Subcutaneous abdominal adipose tissue (tissue), 5 donors: ENCODE measurements around the gene ASXL1.
A peak's percentile ranks its signal among the peaks of the same experiment; 100 is the strongest.
"Not testable (repeated sequence)": the region's sequence is repeated elsewhere in the genome, so short reads cannot be mapped to it uniquely, and the experiment has no call there.

Experiments used
- H3K27ac ChIP-seq: one replicate; pipeline ENCODE4 v1.7.0; 2013; ENCODE audit warnings: low read depth, mild to moderate bottlenecking, inconsistent platforms, low read length, moderate library complexity
- H3K27me3 ChIP-seq, 5 donors: one replicate each; pipeline ENCODE4 v1.7.0; 2013; ENCODE audit warnings: low read length in 5 of 5, inconsistent platforms in 1 of 5; ENCODE audit not compliant: control insufficient read depth in 5 of 5, insufficient read depth in 4 of 5
- H3K36me3 ChIP-seq, 5 donors: one replicate each; pipeline ENCODE4 v1.7.0; 2013; ENCODE audit warnings: low read length in 5 of 5; ENCODE audit not compliant: control insufficient read depth in 5 of 5, insufficient read depth in 5 of 5
- H3K4me1 ChIP-seq, 5 donors: one replicate each; pipeline ENCODE4 v1.7.0; 2013; ENCODE audit warnings: low read length in 5 of 5, mild to moderate bottlenecking in 3 of 5, moderate library complexity in 1 of 5; ENCODE audit not compliant: control insufficient read depth in 5 of 5, insufficient read depth in 5 of 5
- H3K4me3 ChIP-seq, 5 donors: one replicate each; pipeline ENCODE4 v1.7.0; 2013; ENCODE audit warnings: low read length in 5 of 5, low read depth in 1 of 5
- H3K9ac ChIP-seq, 5 donors: one replicate each; pipeline ENCODE4 v1.7.0; 2013; ENCODE audit warnings: low read length in 5 of 5, mild to moderate bottlenecking in 4 of 5, moderate library complexity in 3 of 5
- H3K9me3 ChIP-seq, 5 donors: one replicate each; pipeline ENCODE4 v1.7.0; 2013; ENCODE audit warnings: low read length in 5 of 5; ENCODE audit not compliant: control insufficient read depth in 5 of 5
- donor health status: healthy.
- donor health status: healthy.
- donor health status: healthy.
- donor health status: healthy.
- donor health status: healthy.

The ASXL1 gene

DNA sequence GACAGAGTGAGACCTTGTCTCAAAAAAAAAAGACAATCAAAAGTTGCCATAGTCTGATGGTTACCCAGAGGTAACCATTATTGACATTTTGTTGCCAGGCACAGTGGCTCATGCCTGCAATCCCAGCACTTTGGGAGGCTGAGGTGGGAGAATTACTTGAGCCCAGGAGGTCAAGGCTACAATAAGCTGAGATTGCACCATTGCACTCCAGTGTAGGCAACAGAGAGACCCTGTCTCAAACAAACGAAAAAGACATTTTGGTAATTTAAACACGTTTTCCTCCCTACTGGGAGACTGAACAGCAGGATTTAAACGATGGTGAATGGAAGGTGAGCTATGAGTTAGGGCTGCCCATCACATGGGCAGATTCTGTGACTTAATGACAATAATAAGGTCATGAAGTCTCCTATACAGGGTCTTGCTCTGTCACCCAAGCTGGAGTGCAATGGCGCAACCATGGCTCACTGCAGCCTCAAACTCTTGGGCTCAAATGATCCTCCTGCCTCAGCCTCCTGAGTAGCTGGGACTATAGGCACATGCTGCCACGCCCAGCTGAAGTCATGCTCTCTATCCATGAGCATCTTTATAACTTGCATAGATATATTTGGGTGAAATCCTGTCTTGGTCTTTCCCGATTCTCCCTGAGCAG lies 4.2 kb upstream of the ASXL1 start:
- Histone ChIP-seq H3K9me3 (no peaks in the 10 kb centered on the region), H3K4me3 (no peak overlapping the region), H3K36me3 (no peaks in the 10 kb centered on the region), H3K27ac (no peak overlapping the region), H3K4me1 (peaks cover 0 to 16% (median 12%) of the 10 kb centered on the region in 5 donors), H3K27me3 (no peaks in the 10 kb centered on the region), H3K9ac (no peak overlapping the region)

DNA sequence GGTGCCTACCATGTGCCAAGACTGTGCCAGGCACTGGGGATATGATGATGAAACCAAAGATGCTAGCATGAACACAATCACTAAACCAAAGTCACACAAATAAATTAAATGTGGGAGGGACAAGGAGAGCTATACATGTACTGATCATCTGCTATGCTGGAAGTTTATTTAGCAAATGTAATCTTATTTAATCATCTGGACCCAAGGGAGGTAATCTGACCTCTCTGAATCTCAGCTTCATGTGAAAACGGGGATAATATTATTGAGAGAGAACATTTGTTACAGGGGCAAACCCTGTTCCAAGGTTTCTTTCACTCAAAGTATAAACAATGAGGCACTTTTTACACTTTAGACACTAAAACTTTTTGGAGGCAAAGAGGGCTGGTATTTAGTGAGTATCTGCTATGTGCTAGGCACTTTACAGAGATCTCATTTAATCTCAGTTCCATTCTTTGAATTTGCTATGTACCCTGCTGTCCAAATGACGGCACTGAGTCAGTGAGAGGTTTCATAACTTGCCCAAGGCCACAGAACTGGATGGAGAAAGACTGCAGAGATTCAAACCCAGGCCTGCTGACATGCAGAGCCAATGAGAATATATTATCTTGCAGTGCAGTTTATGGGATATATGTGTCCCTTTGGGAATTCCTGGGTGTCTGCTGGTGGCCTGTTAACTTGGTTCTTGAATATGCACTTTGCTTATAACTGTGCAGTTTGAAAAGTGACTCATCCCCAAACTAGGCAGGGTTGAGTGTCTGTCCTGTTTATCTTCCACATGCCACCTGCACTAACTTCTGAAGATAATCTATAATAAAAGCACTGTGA lies 3.3 kb upstream of the ASXL1 start:
- Histone ChIP-seq H3K27ac (no peak overlapping the region), H3K4me3 (no peak overlapping the region), H3K36me3 (no peaks in the 10 kb centered on the region)

DNA sequence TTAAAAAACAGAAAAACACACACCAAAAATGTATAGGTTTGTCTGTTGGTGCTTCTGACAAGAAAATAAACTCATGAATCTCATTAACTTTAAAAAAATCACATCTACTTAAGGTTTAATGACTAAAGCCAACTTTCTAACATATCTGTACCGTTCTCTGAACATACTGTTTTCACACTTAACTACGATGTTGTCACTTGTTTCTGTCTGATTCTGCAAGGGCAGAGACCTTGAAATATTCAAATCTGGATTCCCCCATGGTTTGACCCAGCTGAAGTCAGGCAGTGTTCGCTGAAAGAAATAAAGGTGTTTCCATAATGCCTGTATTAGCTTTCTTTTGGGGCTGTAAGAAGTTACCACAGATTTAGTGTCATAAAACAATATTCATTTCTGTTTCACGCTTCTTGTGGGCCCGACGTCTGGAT lies 2.7 kb upstream of the ASXL1 start:
- Histone ChIP-seq H3K9ac (no peak overlapping the region), H3K9me3 (no peaks in the 10 kb centered on the region), H3K27me3 (no peaks in the 10 kb centered on the region), H3K4me3 (no peak overlapping the region), H3K27ac (no peak overlapping the region), H3K36me3 (no peaks in the 10 kb centered on the region), H3K4me1 (peaks cover 2 to 29% (median 25%) of the 10 kb centered on the region in 5 donors)

More for the DNA sequence above, 3.3 kb upstream of the ASXL1 start:
- Histone ChIP-seq H3K9ac (no peak overlapping the region), H3K4me1 (peaks cover 0 to 23% (median 18%) of the 10 kb centered on the region in 5 donors), H3K9me3 (no peaks in the 10 kb centered on the region), H3K27me3 (no peaks in the 10 kb centered on the region)

DNA sequence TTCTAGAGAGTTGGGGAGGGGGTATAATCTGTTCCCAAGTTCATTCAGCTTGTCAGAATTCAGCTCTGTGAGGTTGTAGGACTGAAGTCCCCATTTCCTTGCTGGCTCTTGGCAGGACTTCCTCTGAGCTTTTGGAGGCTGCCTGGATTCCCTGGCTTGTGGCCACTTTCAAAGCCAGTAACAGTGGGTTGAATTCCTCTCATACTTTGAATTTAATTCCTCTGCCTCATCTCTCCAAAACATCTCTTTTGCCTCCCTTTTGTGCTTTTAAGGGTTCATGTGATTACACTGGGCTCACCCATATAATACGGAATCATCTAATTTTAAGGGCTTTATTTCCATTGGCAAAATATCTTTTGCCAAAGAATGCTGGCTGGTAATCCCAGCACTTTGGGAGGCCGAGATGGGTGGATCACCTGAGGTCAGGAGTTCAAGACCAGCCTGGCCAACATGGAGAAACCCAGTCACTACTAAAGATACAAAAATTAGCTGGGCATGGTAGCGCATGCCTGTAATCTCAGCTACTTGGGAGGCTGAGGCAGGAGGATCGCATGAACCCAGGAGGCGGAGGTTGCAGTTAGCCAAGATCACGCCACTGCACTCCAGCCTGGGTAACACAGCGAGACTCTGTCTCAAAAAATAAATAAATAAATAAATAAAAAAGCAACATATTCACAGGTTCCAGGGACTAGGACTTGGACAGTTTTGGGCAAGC lies 2.1 kb upstream of the ASXL1 start:
- not testable (repeated sequence) for H3K36me3 ChIP-seq, H3K27me3 ChIP-seq, H3K9me3 ChIP-seq
- Histone ChIP-seq H3K27ac (peak overlapping the region; percentile 90), H3K4me3 (peak overlapping the region in 1 of 5 donors; percentile 74), H3K4me1 (peaks cover 2 to 36% (median 29%) of the 10 kb centered on the region in 5 donors), H3K9ac (peak overlapping the region in 1 of 5 donors; percentile 99)

DNA sequence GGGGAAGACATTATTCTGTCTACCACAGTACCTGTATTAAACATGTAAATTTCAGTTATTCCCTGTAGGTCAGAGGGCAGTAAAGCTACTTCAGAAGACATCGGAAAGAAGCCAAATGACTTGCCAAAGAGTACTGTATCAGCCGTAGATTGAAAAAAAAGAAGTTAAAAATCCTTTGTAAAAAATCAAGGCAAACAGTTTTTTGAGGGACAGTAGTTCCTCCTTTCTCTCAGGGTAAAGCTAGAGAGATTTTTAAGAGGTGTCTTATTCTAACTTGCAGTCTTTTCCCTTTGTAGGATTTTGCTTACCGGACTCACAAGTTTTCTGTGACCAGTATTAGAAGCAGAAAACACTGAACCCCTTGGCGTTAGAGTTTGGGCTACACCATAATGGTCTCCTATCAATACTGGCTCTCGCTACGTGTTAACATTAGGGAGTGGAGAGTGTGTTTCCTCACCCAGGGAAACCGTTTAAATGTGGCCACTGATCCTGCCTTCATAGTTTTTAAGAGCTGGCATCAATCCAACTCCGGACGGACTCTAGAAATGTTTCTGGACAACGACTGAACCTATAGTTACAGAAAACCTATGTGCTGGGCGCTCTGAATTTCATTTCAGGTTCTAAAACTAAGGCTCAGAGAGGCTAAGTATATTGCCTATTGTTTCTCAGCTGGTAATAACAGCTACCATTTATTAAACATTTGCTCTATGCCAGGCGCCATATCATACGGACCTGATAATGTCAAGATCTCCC lies 1.3 kb upstream of the ASXL1 start:
- H3K4me3 ChIP-seq = peak overlapping the region; percentile 74 to 90 (median 85)
- H3K27ac ChIP-seq = peak overlapping the region; percentile 90
- no peaks in the 10 kb centered on the region for H3K27me3 ChIP-seq
- H3K4me1 ChIP-seq = peaks cover 2 to 40% (median 30%) of the 10 kb centered on the region in 5 donors
- peak overlapping the region; percentile 42 to 99 (median 92) for H3K9ac ChIP-seq
- H3K36me3 ChIP-seq = no peaks in the 10 kb centered on the region
- no peaks in the 10 kb centered on the region for H3K9me3 ChIP-seq

DNA sequence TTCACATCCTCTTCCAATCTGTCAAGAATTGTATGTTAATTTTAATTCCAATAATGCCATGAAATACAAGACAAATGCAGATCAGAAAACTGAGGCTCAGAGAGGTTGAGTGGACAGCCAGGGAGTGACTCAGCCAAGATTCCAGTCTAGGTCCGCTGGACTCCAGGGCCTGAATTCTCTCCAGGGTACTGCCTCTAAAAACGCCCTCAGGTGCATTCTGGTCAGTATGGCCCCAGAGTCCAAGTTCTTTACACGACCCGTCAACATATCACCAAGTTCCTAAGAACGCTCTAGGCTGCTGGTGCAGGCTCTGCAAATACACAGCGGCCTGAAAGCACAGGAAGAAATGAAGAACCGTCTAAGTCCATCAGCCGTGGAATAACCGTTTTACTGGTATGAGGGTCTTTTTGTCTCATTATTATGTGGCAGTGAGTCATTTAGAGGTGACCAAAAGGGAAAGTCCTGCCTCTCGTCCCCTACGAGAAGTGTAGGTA lies 709 bp upstream of the ASXL1 start:
- H3K9me3 ChIP-seq = no peaks in the 10 kb centered on the region
- peak overlapping the region; percentile 42 to 99 (median 92) for H3K9ac ChIP-seq
- H3K27me3 ChIP-seq = no peaks in the 10 kb centered on the region
- H3K36me3 ChIP-seq = no peaks in the 10 kb centered on the region
- peak overlapping the region; percentile 74 to 90 (median 85) for H3K4me3 ChIP-seq
- peaks cover 2 to 45% (median 34%) of the 10 kb centered on the region in 5 donors for H3K4me1 ChIP-seq
- peak overlapping the region; percentile 90 for H3K27ac ChIP-seq

DNA sequence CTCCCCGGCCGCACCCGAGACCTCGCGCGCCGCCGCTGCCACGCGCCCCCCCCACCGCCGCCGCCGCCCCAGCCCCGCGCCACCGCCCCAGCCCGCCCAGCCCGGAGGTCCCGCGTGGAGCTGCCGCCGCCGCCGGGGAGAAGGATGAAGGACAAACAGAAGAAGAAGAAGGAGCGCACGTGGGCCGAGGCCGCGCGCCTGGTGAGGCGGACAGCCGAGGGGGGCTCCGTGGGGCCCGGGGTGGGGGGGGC lies 426 bp downstream of the ASXL1 start:
- H3K4me1 ChIP-seq = peaks cover 2 to 53% (median 43%) of the 10 kb centered on the region in 5 donors
- peak overlapping the region; percentile 97 for H3K27ac ChIP-seq
- no peaks in the 10 kb centered on the region for H3K27me3 ChIP-seq
- peak overlapping the region in 2 of 5 donors; percentile 96 to 97 for H3K9ac ChIP-seq
- no peaks in the 10 kb centered on the region for H3K9me3 ChIP-seq
- H3K4me3 ChIP-seq = peak overlapping the region in 3 of 5 donors; percentile 86 to 98 (median 94)
- no peaks in the 10 kb centered on the region for H3K36me3 ChIP-seq

DNA sequence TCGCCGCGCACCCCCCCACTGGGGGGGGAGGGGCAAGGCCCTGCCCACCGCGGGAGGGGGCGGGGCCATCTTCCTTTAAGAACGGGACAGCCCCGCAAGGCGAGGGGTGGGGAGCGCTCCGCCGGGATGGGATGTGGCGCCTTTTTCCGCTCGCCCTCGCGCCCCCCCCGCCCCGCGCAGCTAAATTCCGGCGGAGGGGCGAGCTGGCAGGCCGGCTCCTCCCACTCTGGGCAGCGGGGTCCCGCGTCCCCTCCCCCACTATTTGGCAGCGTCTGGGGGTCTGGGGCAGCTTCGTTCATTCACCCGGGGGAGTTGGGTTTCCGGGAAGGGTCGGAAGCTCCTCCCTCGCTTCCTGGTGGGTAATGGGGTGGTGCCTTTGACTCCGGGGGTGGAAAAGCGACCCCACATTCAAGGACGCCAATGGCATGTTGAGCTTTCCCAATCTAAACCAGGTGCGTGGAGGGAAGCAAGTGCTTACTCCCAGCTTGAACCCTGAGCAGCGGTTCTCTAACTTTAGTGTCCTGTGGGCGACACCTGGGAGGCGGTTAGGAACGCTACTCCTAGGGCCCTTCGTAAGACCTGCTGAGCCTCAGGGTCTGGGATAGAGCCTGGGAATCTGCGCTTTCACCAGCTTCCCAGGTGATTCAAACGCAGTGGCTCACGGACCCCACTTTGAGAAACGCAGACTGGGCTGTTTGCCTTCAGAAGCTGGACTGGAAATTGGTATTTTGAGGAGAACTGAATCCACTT lies 927 bp downstream of the ASXL1 start:
- H3K36me3 ChIP-seq = no peaks in the 10 kb centered on the region
- peak overlapping the region; percentile 86 to 100 (median 94) for H3K4me3 ChIP-seq
- peak overlapping the region; percentile 74 to 98 (median 97) for H3K9ac ChIP-seq
- H3K27me3 ChIP-seq = no peaks in the 10 kb centered on the region
- H3K27ac ChIP-seq = peak overlapping the region; percentile 97
- H3K4me1 ChIP-seq = peaks cover 2 to 57% (median 45%) of the 10 kb centered on the region in 5 donors
- H3K9me3 ChIP-seq = no peaks in the 10 kb centered on the region
